ENCODE data around the gene PLA2G4A.

Gene PLA2G4A

GRCh38 chr1:186828611-186829454 is at the start of gene PLA2G4A:
Gene PLA2G4A, plus strand, starts transcription at chr1:186828949. Its CDS starts 25,406 bp downstream, at chr1:186854355.
- no peak for DNase-seq

GRCh38 chr1:186780076-186780475 is 48.7 kb upstream of the PLA2G4A start:
- DNase-seq, result no peak

- no peak for DNase-seq
Measured at GRCh38 chr1:186781730-186782129, 47.0 kb upstream of the PLA2G4A start.

- DNase-seq, result no peak
Measured at GRCh38 chr1:186782791-186783190, 46.0 kb upstream of the PLA2G4A start.

- DNase-seq, result no peak
Measured at GRCh38 chr1:186783193-186783592, 45.6 kb upstream of the PLA2G4A start.

GRCh38 chr1:186785503-186785902 is 43.2 kb upstream of the PLA2G4A start:
- no peak for DNase-seq

GRCh38 chr1:186790101-186790500 is 38.6 kb upstream of the PLA2G4A start:
- DNase-seq, result no peak

- DNase-seq, result no peak
Measured at GRCh38 chr1:186792870-186793581, 35.7 kb upstream of the PLA2G4A start.

GRCh38 chr1:186793582-186793927 is 35.2 kb upstream of the PLA2G4A start:
- no peak for DNase-seq

- no peak for DNase-seq
Measured at GRCh38 chr1:186798960-186799688, 29.6 kb upstream of the PLA2G4A start.

GRCh38 chr1:186799689-186800054 is 29.1 kb upstream of the PLA2G4A start:
- DNase-seq, result no peak

GRCh38 chr1:186802388-186802787 is 26.4 kb upstream of the PLA2G4A start:
- DNase-seq, result no peak

GRCh38 chr1:186804679-186805078 is 24.1 kb upstream of the PLA2G4A start:
- DNase-seq, result no peak

GRCh38 chr1:186806477-186806876 is 22.3 kb upstream of the PLA2G4A start:
- DNase-seq, result no peak

- DNase-seq, result no peak
Measured at GRCh38 chr1:186807163-186807562, 21.6 kb upstream of the PLA2G4A start.

GRCh38 chr1:186811892-186812291 is 16.9 kb upstream of the PLA2G4A start:
- DNase-seq, result no peak

GRCh38 chr1:186812570-186812969 is 16.2 kb upstream of the PLA2G4A start:
- no peak for DNase-seq

- no peak for DNase-seq
Measured at GRCh38 chr1:186813420-186813819, 15.3 kb upstream of the PLA2G4A start.

- no peak for DNase-seq
Measured at GRCh38 chr1:186819126-186819525, 9.6 kb upstream of the PLA2G4A start.

GRCh38 chr1:186819563-186819962 is 9.2 kb upstream of the PLA2G4A start:
- no peak for DNase-seq

- no peak for DNase-seq
Measured at GRCh38 chr1:186829686-186830587, 1.2 kb downstream of the PLA2G4A start.

- no peak for DNase-seq
Measured at GRCh38 chr1:186831168-186831567, 2.4 kb downstream of the PLA2G4A start.

Measured in stimulated activated CD4-positive, alpha-beta T cell treated with anti-CD3 and anti-CD28 coated beads, Interleukin-12 subunit alpha, Interleukin-12 subunit beta, amount 100 ng/mL, for 4 hours (primary cell).